Measurements from ENCODE around the gene EDEM2. TPM values are rescaled to one million over a fixed set of nuclear protein-coding genes. Genes with fewer than 3 reads are reported as not detected.

EDEM2 gene
- polyA plus RNA-seq, 1 donor from 2014 or later, result 13.3 TPM

DNA sequence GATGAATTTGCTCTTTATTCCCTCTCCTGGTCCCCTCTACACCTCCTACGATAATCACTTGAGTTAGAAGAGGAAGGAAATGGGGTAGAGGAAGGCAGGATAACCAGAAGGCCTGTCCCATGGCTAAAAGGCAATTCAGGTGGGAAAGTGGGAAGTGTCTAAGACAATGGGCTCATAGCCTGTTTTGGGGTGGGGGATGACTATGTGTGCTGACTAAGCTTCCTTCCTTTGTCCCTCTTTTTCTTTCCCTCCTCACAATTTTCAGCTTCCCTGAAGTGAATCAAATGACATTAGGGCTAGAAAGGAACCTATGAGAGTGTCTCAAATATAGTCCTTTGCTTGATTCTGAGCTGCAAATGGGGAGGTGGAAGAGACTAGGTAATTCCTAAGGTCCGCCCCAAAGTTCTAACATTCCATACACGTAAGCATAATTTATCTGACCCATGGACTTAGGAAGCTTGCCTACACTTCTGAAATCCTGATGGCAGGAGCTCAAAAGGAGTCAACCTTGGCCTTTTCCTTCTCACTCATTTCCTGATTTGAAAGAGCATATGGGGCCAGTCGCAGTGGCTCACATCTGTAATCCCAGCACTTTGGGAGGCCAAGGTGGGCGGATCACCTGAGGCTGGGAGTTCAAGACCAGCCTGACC lies 24.3 kb downstream of the EDEM2 start:
- no peak overlapping the region for H3K27ac ChIP-seq (ENCODE audit: low read length)
- no peaks in the 10 kb centered on the region for H3K9me2 ChIP-seq (ENCODE audit: insufficient read depth, low read length)
- no peak overlapping the region for H3K9ac ChIP-seq (ENCODE audit: low read length)
- TF ChIP-seq EP300 (conservative IDR thresholded peaks at IDR 0.05; ENCODE audit: poor library complexity, severe bottlenecking), result no peak
- TF ChIP-seq TAF1 (IDR thresholded peaks at IDR 0.05; ENCODE audit: low read depth), result no peak
- TF ChIP-seq EZH2 (IDR thresholded peaks at IDR 0.05; ENCODE audit: borderline replicate concordance, insufficient read depth, low read length, poor library complexity, severe bottlenecking), result no peak
- TF ChIP-seq, protein P1, sequence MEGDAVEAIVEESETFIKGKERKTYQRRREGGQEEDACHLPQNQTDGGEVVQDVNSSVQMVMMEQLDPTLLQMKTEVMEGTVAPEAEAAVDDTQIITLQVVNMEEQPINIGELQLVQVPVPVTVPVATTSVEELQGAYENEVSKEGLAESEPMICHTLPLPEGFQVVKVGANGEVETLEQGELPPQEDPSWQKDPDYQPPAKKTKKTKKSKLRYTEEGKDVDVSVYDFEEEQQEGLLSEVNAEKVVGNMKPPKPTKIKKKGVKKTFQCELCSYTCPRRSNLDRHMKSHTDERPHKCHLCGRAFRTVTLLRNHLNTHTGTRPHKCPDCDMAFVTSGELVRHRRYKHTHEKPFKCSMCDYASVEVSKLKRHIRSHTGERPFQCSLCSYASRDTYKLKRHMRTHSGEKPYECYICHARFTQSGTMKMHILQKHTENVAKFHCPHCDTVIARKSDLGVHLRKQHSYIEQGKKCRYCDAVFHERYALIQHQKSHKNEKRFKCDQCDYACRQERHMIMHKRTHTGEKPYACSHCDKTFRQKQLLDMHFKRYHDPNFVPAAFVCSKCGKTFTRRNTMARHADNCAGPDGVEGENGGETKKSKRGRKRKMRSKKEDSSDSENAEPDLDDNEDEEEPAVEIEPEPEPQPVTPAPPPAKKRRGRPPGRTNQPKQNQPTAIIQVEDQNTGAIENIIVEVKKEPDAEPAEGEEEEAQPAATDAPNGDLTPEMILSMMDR (IDR thresholded peaks at IDR 0.05; ENCODE audit: poor library complexity, severe bottlenecking), result no peak
- TF ChIP-seq, protein P2, sequence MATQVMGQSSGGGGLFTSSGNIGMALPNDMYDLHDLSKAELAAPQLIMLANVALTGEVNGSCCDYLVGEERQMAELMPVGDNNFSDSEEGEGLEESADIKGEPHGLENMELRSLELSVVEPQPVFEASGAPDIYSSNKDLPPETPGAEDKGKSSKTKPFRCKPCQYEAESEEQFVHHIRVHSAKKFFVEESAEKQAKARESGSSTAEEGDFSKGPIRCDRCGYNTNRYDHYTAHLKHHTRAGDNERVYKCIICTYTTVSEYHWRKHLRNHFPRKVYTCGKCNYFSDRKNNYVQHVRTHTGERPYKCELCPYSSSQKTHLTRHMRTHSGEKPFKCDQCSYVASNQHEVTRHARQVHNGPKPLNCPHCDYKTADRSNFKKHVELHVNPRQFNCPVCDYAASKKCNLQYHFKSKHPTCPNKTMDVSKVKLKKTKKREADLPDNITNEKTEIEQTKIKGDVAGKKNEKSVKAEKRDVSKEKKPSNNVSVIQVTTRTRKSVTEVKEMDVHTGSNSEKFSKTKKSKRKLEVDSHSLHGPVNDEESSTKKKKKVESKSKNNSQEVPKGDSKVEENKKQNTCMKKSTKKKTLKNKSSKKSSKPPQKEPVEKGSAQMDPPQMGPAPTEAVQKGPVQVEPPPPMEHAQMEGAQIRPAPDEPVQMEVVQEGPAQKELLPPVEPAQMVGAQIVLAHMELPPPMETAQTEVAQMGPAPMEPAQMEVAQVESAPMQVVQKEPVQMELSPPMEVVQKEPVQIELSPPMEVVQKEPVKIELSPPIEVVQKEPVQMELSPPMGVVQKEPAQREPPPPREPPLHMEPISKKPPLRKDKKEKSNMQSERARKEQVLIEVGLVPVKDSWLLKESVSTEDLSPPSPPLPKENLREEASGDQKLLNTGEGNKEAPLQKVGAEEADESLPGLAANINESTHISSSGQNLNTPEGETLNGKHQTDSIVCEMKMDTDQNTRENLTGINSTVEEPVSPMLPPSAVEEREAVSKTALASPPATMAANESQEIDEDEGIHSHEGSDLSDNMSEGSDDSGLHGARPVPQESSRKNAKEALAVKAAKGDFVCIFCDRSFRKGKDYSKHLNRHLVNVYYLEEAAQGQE (IDR thresholded peaks at IDR 0.05; ENCODE audit: borderline replicate concordance), result no peak
- no peak for TF ChIP-seq MXI1 (conservative IDR thresholded peaks at IDR 0.05; ENCODE audit: poor library complexity, severe bottlenecking)
- TF ChIP-seq POLR2AphosphoS5 (IDR thresholded peaks at IDR 0.05), result no peak
- TF ChIP-seq SMC3 (conservative IDR thresholded peaks at IDR 0.05; ENCODE audit: poor library complexity), result no peak
- TF ChIP-seq RAD21 (conservative IDR thresholded peaks at IDR 0.05), result no peak
- no peaks in the 10 kb centered on the region for H4K20me1 ChIP-seq (ENCODE audit: insufficient read depth)
- H3K79me2 ChIP-seq (replicated peaks; ENCODE audit: insufficient read depth, low read length), result no peaks in the 10 kb centered on the region
- no peaks in the 10 kb centered on the region for H3F3A ChIP-seq (ENCODE audit: insufficient read depth, low read length, poor library complexity, severe bottlenecking)
- H3K27me3 ChIP-seq (ENCODE audit: insufficient read depth, low read depth, low read length), result no peaks in the 10 kb centered on the region
- no peaks in the 10 kb centered on the region for H3K9me3 ChIP-seq (ENCODE audit: low read length)
- H3K4me3 ChIP-seq (ENCODE audit: low read length), result no peak overlapping the region
- no peak overlapping the region for H3K4me2 ChIP-seq (ENCODE audit: low read length)
- peaks cover 7% of the 10 kb centered on the region for H3K36me3 ChIP-seq (ENCODE audit: insufficient read depth, low read length)
- no peak overlapping the region for H2AFZ ChIP-seq (ENCODE audit: low read depth, low read length)

DNA sequence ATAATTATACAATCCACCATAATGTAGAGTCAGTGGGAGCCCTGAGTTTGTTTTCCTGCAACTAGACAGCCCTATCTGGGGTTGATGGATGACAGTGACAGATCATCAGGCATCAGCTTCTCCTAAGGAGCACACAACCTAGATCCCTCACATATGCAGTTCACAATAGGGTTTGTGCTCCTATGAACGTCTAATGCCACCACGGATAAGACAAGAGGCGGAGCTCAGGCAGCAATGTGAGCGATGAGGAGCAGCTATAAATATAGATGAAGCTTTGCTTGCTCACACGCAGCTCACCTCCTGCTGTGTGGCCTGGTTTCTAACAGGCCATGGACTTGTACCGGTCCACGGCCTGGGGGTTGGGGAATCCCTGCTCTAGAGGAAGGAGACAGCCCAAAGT lies 25.9 kb downstream of the EDEM2 start:
- no peaks in the 10 kb centered on the region for H3K27me3 ChIP-seq (ENCODE audit: insufficient read depth, low read depth, low read length)
- H3K79me2 ChIP-seq (replicated peaks; ENCODE audit: insufficient read depth, low read length), result no peaks in the 10 kb centered on the region
- H3K9me3 ChIP-seq (ENCODE audit: low read length), result no peaks in the 10 kb centered on the region
- H2AFZ ChIP-seq (ENCODE audit: low read depth, low read length), result no peak overlapping the region
- no peak overlapping the region for H3K4me2 ChIP-seq (ENCODE audit: low read length)
- H3K36me3 ChIP-seq (ENCODE audit: insufficient read depth, low read length), result peaks cover 7% of the 10 kb centered on the region
- no peak overlapping the region for H3K27ac ChIP-seq (ENCODE audit: low read length)
- TF ChIP-seq, protein P2 (IDR thresholded peaks at IDR 0.05; ENCODE audit: borderline replicate concordance), result no peak
- TF ChIP-seq SMC3 (conservative IDR thresholded peaks at IDR 0.05; ENCODE audit: poor library complexity) (no peak), TAF1 (IDR thresholded peaks at IDR 0.05; ENCODE audit: low read depth) (no peak), EP300 (conservative IDR thresholded peaks at IDR 0.05; ENCODE audit: poor library complexity, severe bottlenecking) (no peak), MXI1 (conservative IDR thresholded peaks at IDR 0.05; ENCODE audit: poor library complexity, severe bottlenecking) (no peak), POLR2AphosphoS5 (IDR thresholded peaks at IDR 0.05) (no peak), EZH2 (IDR thresholded peaks at IDR 0.05; ENCODE audit: borderline replicate concordance, insufficient read depth, low read length, poor library complexity, severe bottlenecking) (no peak), RAD21 (conservative IDR thresholded peaks at IDR 0.05) (no peak)
- TF ChIP-seq, protein P1 (IDR thresholded peaks at IDR 0.05; ENCODE audit: poor library complexity, severe bottlenecking), result no peak
- H3K4me3 ChIP-seq (ENCODE audit: low read length), result no peak overlapping the region
- no peaks in the 10 kb centered on the region for H3F3A ChIP-seq (ENCODE audit: insufficient read depth, low read length, poor library complexity, severe bottlenecking)
- H4K20me1 ChIP-seq (ENCODE audit: insufficient read depth), result no peaks in the 10 kb centered on the region
- H3K9ac ChIP-seq (ENCODE audit: low read length), result no peak overlapping the region
- H3K9me2 ChIP-seq (ENCODE audit: insufficient read depth, low read length), result no peaks in the 10 kb centered on the region

Data from neural cell (in vitro differentiated cells).